ENCODE results near the gene PCMTD2.

The PCMTD2 gene

GRCh38 chr20:64238851-64239387, 16.6 kb upstream of the PCMTD2 start:
- DNase-seq (ENCODE audit: low read depth in 2 of 3, low spot score in 1 of 3), result no peak

- DNase-seq (ENCODE audit: low read depth in 2 of 3, low spot score in 1 of 3), result no peak
These were observed 15.9 kb upstream of the PCMTD2 start for GRCh38 chr20:64239449-64240242.

- no peak for DNase-seq (ENCODE audit: low read depth in 2 of 3, low spot score in 1 of 3)
These were observed 15.1 kb upstream of the PCMTD2 start for GRCh38 chr20:64240243-64241015.

GRCh38 chr20:64241061-64241460, 14.5 kb upstream of the PCMTD2 start:
- no peak for DNase-seq (ENCODE audit: low read depth in 2 of 3, low spot score in 1 of 3)

GRCh38 chr20:64242003-64242796, 13.3 kb upstream of the PCMTD2 start:
- no peak for DNase-seq (ENCODE audit: low read depth in 2 of 3, low spot score in 1 of 3)

- no peak for DNase-seq (ENCODE audit: low read depth in 2 of 3, low spot score in 1 of 3)
These were observed 12.6 kb upstream of the PCMTD2 start for GRCh38 chr20:64242797-64243475.

GRCh38 chr20:64244281-64244805, 11.2 kb upstream of the PCMTD2 start:
- no peak for DNase-seq (ENCODE audit: low read depth in 2 of 3, low spot score in 1 of 3)

- DNase-seq (ENCODE audit: low read depth in 2 of 3, low spot score in 1 of 3), result no peak
These were observed 10.5 kb upstream of the PCMTD2 start for GRCh38 chr20:64244870-64245603.

GRCh38 chr20:64245746-64246595, 9.6 kb upstream of the PCMTD2 start:
- DNase-seq (ENCODE audit: low read depth in 2 of 3, low spot score in 1 of 3), result no peak

GRCh38 chr20:64246616-64247306, 8.8 kb upstream of the PCMTD2 start:
- no peak for DNase-seq (ENCODE audit: low read depth in 2 of 3, low spot score in 1 of 3)

GRCh38 chr20:64247307-64247618, 8.3 kb upstream of the PCMTD2 start:
- no peak for DNase-seq (ENCODE audit: low read depth in 2 of 3, low spot score in 1 of 3)

GRCh38 chr20:64247970-64248841, 7.3 kb upstream of the PCMTD2 start:
- DNase-seq (ENCODE audit: low read depth in 2 of 3, low spot score in 1 of 3), result no peak

GRCh38 chr20:64250027-64250426, 5.5 kb upstream of the PCMTD2 start:
- DNase-seq (ENCODE audit: low read depth in 2 of 3, low spot score in 1 of 3), result no peak

GRCh38 chr20:64253000-64253383, 2.6 kb upstream of the PCMTD2 start:
- no peak for DNase-seq (ENCODE audit: low read depth in 2 of 3, low spot score in 1 of 3)

GRCh38 chr20:64253443-64253842, 2.1 kb upstream of the PCMTD2 start:
- no peak for DNase-seq (ENCODE audit: low read depth in 2 of 3, low spot score in 1 of 3)

- no peak for DNase-seq (ENCODE audit: low read depth in 2 of 3, low spot score in 1 of 3)
These were observed 1.4 kb upstream of the PCMTD2 start for GRCh38 chr20:64254156-64254555.

- DNase-seq (ENCODE audit: low read depth in 2 of 3, low spot score in 1 of 3), result no peak
These were observed 782 bp upstream of the PCMTD2 start for GRCh38 chr20:64254571-64255360.

Data from stimulated activated CD4-positive, alpha-beta T cell treated with anti-CD3 and anti-CD28 coated beads, Interleukin-12 subunit alpha, Interleukin-12 subunit beta, amount 100 ng/mL, for 48 hours (primary cell).